HUES48 (cell line): ENCODE data around the gene SUSD3.

Experiments used
- H3K27ac ChIP-seq: one replicate; pipeline ENCODE4 v1.7.0; 2013; ENCODE audit warnings: low read depth, low read length, inconsistent platforms
- H3K27me3 ChIP-seq: 2 replicates; pipeline ENCODE4 v1.6.1; 2013; ENCODE audit warnings: mild to moderate bottlenecking, low read length; ENCODE audit not compliant: control insufficient read depth, insufficient read depth
- H3K36me3 ChIP-seq: 2 replicates; pipeline ENCODE4 v1.6.1; 2013; ENCODE audit warnings: low read length; ENCODE audit not compliant: control insufficient read depth, insufficient read depth
- H3K4me1 ChIP-seq: 2 replicates; pipeline ENCODE4 v1.6.1; 2013; ENCODE audit warnings: mild to moderate bottlenecking, low read length; ENCODE audit not compliant: control insufficient read depth, insufficient read depth
- H3K4me3 ChIP-seq: 2 replicates; pipeline ENCODE4 v1.5.1; 2013; ENCODE audit warnings: mild to moderate bottlenecking, low read depth, low read length
- H3K9ac ChIP-seq: 2 replicates; pipeline ENCODE4 v1.6.1; 2013; ENCODE audit warnings: mild to moderate bottlenecking, low read depth, low read length, moderate library complexity
- H3K9me3 ChIP-seq: 2 replicates; pipeline ENCODE4 v1.6.1; 2013; ENCODE audit warnings: low read length; ENCODE audit not compliant: control insufficient read depth, insufficient read depth

SUSD3 gene

DNA sequence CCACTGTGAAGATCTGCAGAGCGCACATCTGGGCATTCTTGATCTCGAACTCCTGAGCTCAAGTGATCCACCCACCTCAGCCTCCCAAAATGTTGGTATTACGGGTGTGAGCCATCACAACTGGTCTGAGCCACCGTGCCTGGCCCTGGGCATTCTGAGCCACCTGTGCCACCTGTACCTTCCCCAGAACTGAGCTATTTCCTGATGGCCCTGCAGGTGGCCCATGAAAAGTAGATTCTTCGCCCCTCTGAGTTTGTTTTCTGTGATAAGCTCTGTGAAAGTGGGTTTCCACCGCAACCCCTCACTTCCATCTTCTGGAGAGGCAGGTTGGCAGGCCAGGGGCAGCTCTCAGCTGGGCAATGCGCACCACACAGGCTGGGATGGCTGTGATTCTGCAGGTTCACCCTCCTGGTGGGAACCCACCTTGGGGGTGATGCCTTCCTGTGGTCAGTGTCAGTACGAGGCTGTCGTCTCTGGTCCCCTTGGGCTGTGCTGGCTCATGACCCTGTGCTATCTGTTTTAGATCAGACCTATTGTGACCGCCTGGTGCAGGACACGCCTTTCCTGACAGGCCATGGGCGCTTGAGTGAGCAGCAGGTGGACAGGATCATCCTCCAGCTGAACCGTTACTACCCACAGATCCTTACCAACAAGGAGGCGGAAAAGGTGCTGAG is 48.8 kb downstream of the SUSD3 start:
- Histone ChIP-seq H3K9ac (no peak overlapping the region), H3K27ac (no peak overlapping the region), H3K9me3 (no peaks in the 10 kb centered on the region), H3K4me1 (no peaks in the 10 kb centered on the region), H3K36me3 (0 out of 2 replicates have a peak, but pooled peaks cover under 1% of the 10 kb centered on the region), H3K4me3 (no peak overlapping the region), H3K27me3 (no peaks in the 10 kb centered on the region)

DNA sequence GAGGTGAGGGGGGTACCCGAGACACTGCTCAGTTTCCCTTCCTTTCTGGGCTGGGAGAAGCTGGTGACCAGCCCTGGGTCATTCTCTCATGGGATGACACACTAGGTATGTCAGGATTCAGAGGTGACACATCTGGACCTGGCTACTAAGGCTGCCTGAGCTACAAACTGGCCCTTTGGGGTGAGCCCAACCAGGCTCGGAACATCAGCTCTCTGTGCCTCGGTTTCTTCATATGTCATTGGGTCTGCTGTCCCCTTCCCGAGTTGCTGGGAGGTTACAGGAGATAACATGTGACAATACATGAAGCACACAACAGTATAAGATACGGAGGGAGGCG is 49.3 kb downstream of the SUSD3 start:
- H3K4me3 ChIP-seq: no peak overlapping the region
- H3K27ac ChIP-seq: no peak overlapping the region
- no peaks in the 10 kb centered on the region for H3K4me1 ChIP-seq
- H3K27me3 ChIP-seq: no peaks in the 10 kb centered on the region
- 0 out of 2 replicates have a peak, but pooled peaks cover 3% of the 10 kb centered on the region for H3K36me3 ChIP-seq
- H3K9me3 ChIP-seq: no peaks in the 10 kb centered on the region
- H3K9ac ChIP-seq: no peak overlapping the region

DNA sequence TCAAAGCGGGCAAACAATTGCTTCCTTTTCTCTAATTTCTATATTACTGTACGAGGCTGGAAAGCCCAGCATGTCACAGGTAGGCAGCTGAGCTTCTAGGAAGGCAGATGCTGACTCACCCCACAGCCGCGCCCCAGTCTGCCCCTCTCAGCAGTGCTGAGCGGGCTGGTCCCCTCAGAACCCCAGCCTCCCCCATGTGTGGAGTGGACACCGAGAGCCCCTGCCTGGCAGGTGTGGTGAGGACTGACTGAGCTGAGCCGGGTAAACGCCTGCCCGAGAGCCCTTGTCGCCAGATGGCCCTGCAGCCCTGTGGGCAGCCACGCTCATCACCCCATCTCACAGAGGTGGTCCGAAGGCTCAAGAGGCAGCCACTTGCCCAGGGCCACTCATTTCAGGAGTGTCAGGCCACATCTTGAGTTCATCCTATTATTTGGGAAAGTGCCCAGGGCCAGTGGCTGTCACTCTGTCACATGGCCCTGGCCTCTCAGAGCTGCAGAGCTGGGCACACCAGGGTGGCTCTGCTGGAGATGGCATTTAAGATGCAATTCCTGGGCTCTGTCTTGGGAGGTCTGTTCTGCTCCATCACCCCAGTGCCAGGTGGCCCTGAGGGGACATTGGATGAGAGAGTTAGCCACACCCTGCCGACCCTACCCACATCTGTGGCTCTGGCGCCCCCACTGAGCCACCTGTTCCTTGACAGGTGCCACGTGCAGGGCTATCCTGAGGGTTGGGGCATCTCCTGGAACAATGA is 50.0 kb downstream of the SUSD3 start:
- H3K4me3 ChIP-seq: no peak overlapping the region
- no peaks in the 10 kb centered on the region for H3K27me3 ChIP-seq
- peaks cover 6% of the 10 kb centered on the region; the same call in 1 of the 2 replicates for H3K36me3 ChIP-seq
- no peak overlapping the region for H3K9ac ChIP-seq
- H3K27ac ChIP-seq: no peak overlapping the region
- no peaks in the 10 kb centered on the region for H3K9me3 ChIP-seq
- H3K4me1 ChIP-seq: no peaks in the 10 kb centered on the region

DNA sequence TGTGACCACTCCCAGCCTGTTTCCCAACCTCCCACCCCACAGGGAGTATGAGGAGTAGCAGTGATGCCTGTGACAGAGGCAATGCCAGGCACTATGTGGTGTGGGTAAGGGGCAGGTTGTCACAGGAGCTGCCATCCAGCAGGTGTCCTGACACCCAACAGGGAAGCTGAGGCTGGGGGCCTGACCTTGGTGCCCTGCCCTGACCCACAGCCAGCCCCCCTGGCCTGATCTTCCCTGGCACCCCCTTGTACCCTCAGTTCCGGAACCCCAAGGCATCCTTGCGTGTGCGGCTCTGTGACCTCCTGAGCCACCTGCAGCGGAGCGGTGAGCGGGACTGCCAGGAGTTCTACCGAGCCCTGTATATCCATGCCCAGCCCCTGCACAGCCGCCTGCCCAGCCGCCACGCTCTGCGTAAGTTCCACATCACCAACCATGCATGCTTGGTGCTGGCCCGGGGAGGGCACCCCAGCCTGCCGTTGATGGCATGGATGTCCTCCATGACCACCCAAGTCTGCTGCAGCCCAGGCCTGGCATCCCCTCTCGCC is 51.9 kb downstream of the SUSD3 start:
- H3K4me3 ChIP-seq: no peak overlapping the region
- no peak overlapping the region for H3K27ac ChIP-seq
- H3K36me3 ChIP-seq: peaks cover 6% of the 10 kb centered on the region; the same call in 1 of the 2 replicates
- H3K9me3 ChIP-seq: no peaks in the 10 kb centered on the region
- H3K27me3 ChIP-seq: no peaks in the 10 kb centered on the region
- no peaks in the 10 kb centered on the region for H3K4me1 ChIP-seq
- no peak overlapping the region for H3K9ac ChIP-seq

DNA sequence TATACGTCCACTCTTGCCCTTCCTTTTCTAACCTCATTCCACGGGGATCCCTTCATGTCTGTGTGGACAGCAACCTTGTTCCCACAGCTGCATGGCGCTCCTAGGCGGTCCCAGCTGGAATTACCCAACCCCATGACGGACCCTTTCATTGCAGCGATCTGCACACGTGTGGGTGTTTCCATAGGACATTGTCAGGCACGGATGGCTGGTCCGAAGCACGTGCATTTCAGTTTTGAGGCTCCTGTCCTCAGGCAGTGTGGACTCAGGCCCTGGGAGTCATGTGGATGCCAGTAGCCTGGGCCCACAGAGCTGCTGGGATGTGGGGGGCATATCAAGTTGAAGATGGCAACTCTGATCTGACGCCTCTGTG is 52.5 kb downstream of the SUSD3 start:
- no peak overlapping the region for H3K4me3 ChIP-seq
- H3K36me3 ChIP-seq: peaks cover 6% of the 10 kb centered on the region; the same call in 1 of the 2 replicates
- no peak overlapping the region for H3K9ac ChIP-seq
- no peaks in the 10 kb centered on the region for H3K9me3 ChIP-seq
- no peaks in the 10 kb centered on the region for H3K27me3 ChIP-seq
- no peaks in the 10 kb centered on the region for H3K4me1 ChIP-seq
- H3K27ac ChIP-seq: no peak overlapping the region

DNA sequence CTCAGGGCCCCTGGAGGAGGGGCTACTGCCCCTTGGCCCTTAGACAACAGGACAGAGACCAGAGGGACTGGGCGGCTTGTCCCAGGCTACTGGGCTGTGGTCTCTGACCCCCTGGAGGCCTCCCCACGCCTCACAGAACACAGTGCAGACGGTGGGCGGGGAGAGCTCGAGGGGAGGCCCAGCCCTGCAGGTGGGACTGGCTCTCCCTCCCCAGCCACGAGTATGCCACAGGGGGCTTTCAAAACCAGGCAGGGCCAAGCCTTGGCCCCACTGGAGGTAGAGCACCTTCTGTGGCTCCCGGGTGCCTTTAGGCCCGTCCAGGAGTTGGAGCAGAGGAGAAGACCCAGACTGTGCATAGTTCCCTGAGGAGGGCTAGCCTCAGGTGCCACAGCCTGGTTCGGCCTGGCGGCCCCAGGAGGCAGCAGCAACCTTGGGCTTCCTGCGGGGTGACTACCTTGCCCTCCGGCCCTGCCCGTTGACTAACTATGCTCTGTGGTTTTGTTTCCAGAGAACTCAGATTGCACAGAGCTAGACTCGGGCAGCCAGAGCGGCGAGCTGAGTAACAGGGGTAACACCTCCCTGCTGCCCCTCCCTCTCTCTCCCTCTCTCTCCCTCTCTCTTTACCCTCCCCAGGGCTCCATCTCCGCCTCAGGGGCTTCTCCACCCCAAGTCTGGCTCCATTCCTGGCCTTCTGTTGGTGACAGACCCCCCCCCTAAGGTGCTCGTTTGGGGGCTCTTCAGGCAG is 53.0 kb downstream of the SUSD3 start:
- peaks cover 6% of the 10 kb centered on the region; the same call in 1 of the 2 replicates for H3K36me3 ChIP-seq
- peaks cover 5% of the 10 kb centered on the region; the same call in 1 of the 2 replicates for H3K4me1 ChIP-seq
- H3K27me3 ChIP-seq: no peaks in the 10 kb centered on the region
- H3K4me3 ChIP-seq: no peak overlapping the region
- no peak overlapping the region for H3K27ac ChIP-seq
- H3K9ac ChIP-seq: no peak overlapping the region
- H3K9me3 ChIP-seq: no peaks in the 10 kb centered on the region

DNA sequence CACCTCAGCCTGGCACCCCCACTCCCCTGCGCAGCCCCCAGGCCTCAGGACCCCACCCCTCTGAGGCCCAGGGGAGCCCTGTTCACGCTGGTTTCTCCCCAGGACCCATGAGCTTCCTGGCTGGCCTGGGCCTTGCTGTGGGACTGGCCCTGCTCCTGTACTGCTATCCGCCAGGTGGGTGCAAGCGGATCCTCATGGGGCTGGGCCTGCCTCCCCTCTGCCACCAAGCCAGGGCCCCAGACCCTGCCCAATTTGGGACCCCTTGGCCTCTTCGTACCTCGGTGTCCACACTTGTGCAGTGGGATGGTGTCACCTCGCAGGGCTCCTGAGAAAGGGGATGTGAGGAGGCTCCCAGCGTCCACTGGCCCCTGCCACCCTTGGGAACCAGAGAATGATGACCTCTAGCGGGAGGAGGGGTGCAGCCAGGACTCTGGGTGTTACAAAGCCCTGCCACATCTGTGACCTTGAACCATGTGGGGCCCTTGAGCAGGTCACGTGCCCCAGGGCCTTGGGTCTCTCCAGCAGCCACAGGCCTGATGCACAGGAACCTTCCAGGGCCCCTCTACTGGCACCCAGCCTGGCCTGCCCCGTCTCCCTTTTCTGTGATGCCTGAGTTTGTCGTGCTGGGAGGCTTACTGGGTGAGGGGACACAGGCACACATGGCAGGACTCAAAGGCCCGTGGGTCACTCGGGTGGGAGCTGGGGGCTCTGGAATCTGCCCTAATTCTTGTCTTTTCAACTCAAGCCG is 53.8 kb downstream of the SUSD3 start:
- no peak overlapping the region for H3K9ac ChIP-seq
- H3K27me3 ChIP-seq: no peaks in the 10 kb centered on the region

DNA sequence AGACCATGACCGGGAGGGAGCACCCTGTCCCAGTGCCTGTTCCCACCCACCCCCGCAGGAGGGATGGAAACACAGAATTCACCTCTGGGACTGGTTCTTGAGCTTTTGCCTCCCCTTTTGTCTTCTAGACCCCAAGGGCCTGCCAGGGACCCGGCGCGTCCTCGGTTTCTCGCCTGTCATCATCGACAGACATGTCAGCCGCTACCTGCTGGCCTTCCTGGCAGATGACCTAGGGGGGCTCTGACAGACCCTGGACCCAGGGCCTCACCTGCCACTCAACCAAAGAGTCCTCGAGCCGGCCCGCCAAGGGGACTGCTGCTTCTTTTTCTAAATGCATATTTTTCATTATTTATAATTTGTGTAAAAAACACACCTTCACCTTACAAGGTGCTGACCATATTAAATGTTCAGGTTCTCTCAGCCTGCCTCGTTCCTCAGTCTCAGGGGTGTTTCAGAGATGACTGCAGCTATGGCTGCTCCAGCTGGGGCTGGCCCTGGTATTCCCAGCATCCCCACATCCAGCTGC is 54.4 kb downstream of the SUSD3 start:
- Histone ChIP-seq H3K4me1 (peaks cover 7% of the 10 kb centered on the region; the same call in 1 of the 2 replicates), H3K9ac (no peak overlapping the region), H3K9me3 (no peaks in the 10 kb centered on the region), H3K27ac (no peak overlapping the region), H3K36me3 (peaks cover 6% of the 10 kb centered on the region; the same call in 1 of the 2 replicates), H3K27me3 (no peaks in the 10 kb centered on the region), H3K4me3 (no peak overlapping the region)

More for the DNA sequence above, 53.8 kb downstream of the SUSD3 start:
- Histone ChIP-seq H3K9me3 (no peaks in the 10 kb centered on the region), H3K4me3 (no peak overlapping the region), H3K4me1 (peaks cover 7% of the 10 kb centered on the region; the same call in 1 of the 2 replicates), H3K27ac (no peak overlapping the region), H3K36me3 (peaks cover 6% of the 10 kb centered on the region; the same call in 1 of the 2 replicates)

DNA sequence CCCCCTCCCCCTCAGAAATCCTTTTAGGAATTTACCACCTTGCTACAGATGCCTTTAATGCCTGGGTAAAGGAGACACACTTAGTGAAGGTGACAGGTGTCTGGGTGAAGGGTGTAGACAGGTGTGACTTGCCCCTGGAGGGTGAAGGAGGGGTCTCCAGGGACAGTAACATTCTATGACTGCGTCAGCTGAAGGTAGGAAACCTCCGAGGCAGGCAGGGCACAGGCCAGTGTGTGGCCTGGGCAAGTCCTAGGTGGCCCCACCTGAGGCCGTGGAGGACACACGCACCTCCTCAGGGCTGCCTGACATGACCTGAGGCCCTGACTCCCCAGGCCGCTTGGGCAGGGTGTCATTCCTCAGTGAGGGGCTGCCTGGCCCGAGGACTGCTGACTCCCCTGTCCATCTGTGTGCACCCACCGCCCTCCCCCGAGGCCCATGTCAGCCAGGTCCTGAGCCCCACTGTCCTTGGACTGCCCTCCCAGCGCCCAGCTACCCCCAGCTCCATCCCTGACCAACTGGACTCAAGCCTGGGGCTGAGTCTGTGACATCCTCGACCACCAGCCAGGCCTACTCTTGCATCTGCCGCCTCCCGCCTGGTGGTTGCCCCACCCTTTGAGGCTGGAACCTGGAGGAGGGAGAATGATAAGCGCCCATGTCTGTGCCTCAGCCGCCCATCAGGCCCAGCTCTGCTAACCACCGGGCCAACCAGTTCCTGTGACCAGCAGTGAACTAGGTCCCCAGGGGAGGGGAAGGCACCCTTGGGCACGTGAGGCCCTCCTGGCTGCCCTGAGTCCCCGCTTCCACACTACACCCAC is 55.9 kb downstream of the SUSD3 start:
- Histone ChIP-seq H3K36me3 (peaks cover 6% of the 10 kb centered on the region; the same call in 1 of the 2 replicates), H3K4me1 (peaks cover 7% of the 10 kb centered on the region; the same call in 1 of the 2 replicates), H3K27ac (no peak overlapping the region), H3K4me3 (no peak overlapping the region), H3K9ac (no peak overlapping the region), H3K9me3 (no peaks in the 10 kb centered on the region), H3K27me3 (no peaks in the 10 kb centered on the region)
